Body of pancreas (tissue), 4 donors: ENCODE measurements around the gene GAS5.

Experiments
- POLR2A ChIP-seq, 3 donors: fragments of 450-650 bp; IDR thresholded peaks; one replicate each; pipeline ENCODE4 v1.6.1; 2016; ENCODE audit warnings: antibody characterized with exemption in 3 of 3, mild to moderate bottlenecking in 2 of 3
- TF ChIP-seq, protein P1 (sequence below), 7 experiments: fragments of 450-650 bp in 4 of 7; fragments of 200-600 bp in 3 of 7; sonication (generic) in 3 of 7; IDR thresholded peaks; one replicate each; pipeline ENCODE4 v1.5.1; 2016 to 2019; ENCODE audit warnings: antibody characterized with exemption in 7 of 7

DNA sequence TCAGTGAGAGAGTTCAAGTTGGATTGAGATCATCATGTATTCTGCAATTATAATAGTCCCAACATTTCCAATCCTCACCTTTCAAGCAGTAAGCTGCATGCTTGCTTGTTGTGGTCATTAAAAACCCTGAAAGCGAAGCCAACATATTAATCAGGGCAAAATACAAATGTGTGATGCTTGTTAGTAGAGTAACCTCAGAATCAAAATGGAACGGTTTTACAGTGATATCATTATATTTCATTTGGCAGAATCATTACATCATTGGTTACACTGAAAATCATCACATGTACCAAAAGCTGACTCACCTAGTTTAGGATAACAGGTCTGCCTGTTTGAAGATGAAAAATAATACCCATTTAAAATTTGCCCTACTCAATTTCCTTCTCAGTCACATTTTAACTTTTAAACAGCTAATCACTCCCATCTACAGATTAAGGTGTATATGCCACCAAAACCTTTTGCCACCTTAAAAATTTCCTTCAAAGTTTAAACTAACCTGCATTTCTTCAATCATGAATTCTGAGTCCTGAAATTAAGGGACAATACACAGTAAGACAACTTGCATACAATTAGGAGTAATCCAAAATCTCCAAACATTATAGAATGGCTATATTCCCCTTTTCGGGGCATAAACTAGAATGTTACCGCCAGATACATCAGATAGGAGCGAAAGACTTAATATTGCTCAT is 3.5 kb downstream of the GAS5 start:
- TF ChIP-seq, protein P1, sequence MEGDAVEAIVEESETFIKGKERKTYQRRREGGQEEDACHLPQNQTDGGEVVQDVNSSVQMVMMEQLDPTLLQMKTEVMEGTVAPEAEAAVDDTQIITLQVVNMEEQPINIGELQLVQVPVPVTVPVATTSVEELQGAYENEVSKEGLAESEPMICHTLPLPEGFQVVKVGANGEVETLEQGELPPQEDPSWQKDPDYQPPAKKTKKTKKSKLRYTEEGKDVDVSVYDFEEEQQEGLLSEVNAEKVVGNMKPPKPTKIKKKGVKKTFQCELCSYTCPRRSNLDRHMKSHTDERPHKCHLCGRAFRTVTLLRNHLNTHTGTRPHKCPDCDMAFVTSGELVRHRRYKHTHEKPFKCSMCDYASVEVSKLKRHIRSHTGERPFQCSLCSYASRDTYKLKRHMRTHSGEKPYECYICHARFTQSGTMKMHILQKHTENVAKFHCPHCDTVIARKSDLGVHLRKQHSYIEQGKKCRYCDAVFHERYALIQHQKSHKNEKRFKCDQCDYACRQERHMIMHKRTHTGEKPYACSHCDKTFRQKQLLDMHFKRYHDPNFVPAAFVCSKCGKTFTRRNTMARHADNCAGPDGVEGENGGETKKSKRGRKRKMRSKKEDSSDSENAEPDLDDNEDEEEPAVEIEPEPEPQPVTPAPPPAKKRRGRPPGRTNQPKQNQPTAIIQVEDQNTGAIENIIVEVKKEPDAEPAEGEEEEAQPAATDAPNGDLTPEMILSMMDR (IDR thresholded peaks at IDR 0.05), result no peak
- no peak for TF ChIP-seq POLR2A (IDR thresholded peaks at IDR 0.05)
